ENCODE measurements around the gene SNAPC1.

DNA sequence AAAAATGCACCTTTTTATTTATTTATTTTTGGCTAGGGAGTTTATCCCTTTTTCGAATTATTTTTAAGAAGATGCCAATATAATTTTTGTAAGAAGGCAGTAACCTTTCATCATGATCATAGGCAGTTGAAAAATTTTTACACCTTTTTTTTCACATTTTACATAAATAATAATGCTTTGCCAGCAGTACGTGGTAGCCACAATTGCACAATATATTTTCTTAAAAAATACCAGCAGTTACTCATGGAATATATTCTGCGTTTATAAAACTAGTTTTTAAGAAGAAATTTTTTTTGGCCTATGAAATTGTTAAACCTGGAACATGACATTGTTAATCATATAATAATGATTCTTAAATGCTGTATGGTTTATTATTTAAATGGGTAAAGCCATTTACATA, 14.9 kb upstream of the SNAPC1 start:
- TF ChIP-seq, protein P1, sequence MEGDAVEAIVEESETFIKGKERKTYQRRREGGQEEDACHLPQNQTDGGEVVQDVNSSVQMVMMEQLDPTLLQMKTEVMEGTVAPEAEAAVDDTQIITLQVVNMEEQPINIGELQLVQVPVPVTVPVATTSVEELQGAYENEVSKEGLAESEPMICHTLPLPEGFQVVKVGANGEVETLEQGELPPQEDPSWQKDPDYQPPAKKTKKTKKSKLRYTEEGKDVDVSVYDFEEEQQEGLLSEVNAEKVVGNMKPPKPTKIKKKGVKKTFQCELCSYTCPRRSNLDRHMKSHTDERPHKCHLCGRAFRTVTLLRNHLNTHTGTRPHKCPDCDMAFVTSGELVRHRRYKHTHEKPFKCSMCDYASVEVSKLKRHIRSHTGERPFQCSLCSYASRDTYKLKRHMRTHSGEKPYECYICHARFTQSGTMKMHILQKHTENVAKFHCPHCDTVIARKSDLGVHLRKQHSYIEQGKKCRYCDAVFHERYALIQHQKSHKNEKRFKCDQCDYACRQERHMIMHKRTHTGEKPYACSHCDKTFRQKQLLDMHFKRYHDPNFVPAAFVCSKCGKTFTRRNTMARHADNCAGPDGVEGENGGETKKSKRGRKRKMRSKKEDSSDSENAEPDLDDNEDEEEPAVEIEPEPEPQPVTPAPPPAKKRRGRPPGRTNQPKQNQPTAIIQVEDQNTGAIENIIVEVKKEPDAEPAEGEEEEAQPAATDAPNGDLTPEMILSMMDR (IDR thresholded peaks at IDR 0.05): no peak
- TF ChIP-seq POLR2A (IDR thresholded peaks at IDR 0.05): no peak

Measured in Peyer's patch (tissue), 4 donors.